Measurements from ENCODE around the gene CACNA1F. TPM values are rescaled to one million over a fixed set of nuclear protein-coding genes. Genes with fewer than 3 reads are reported as not detected.

CACNA1F gene
- total RNA-seq, 4 donors from 2014 or later, result 0.10 to 0.21 (median 0.13) TPM; not detected in 1

- H3K4me1 ChIP-seq, result no peaks in the 10 kb centered on the region
- peaks cover 0 to 4% of the 10 kb centered on the region in 2 donors for H3K36me3 ChIP-seq
- no peaks in the 10 kb centered on the region for H3K9me3 ChIP-seq
- H3K27me3 ChIP-seq, result no peaks in the 10 kb centered on the region
- TF ChIP-seq CTCF (IDR thresholded peaks at IDR 0.05) (no peak), POLR2A (IDR thresholded peaks at IDR 0.05) (no peak)
- intact Hi-C loops (cut with DNase I), result no loop called here
- peak overlapping the region; percentile 58 to 74 (median 68) for H3K27ac ChIP-seq
- WGBS, 2 donors, result 40 to 42% methylated on average over 2 to 14 of the region's 15 CpGs
- no peak overlapping the region for H3K4me3 ChIP-seq (replicated peaks in 1 of 3)
- peak; percentile 24 to 25 for DNase-seq
Observed at GRCh38 chrX:49187028-49187394, 46.1 kb downstream of the CACNA1F start.

- peak within 1 kb of the TSS; percentile 58 to 74 (median 68) for H3K27ac ChIP-seq
- 15 to 35% methylated on average over 11 to 22 of the region's 62 CpGs for WGBS, 2 donors
- H3K36me3 ChIP-seq, result peaks cover 0 to 4% of the 10 kb centered on the region in 2 donors
- TF ChIP-seq CTCF (IDR thresholded peaks at IDR 0.05) (peak in 3 of 6 experiments; percentile 23 to 46 (median 23)), POLR2A (IDR thresholded peaks at IDR 0.05) (peak in 1 of 2 donors; percentile 78)
- intact Hi-C loops (cut with DNase I), result no loop called here
- peak within 1 kb of the TSS in 2 of 3 donors; percentile 23 to 36 for H3K4me3 ChIP-seq (replicated peaks in 1 of 3)
- H3K9me3 ChIP-seq, result no peaks in the 10 kb centered on the region
- no peaks in the 10 kb centered on the region for H3K4me1 ChIP-seq
- DNase-seq, result peak; percentile 87
- no peaks in the 10 kb centered on the region for H3K27me3 ChIP-seq
Observed at GRCh38 chrX:49186125-49187027, 46.8 kb downstream of the CACNA1F start, which contains the start of gene PRICKLE3. Gene PRICKLE3, minus strand, starts transcription at chrX:49186373. Its CDS starts 76 bp downstream, at chrX:49186297.

- peak overlapping the region in 2 of 3 donors; percentile 58 to 70 for H3K27ac ChIP-seq
- intact Hi-C loops (cut with DNase I), result no loop called here
- no peaks in the 10 kb centered on the region for H3K27me3 ChIP-seq
- H3K4me3 ChIP-seq (replicated peaks in 1 of 3), result peak overlapping the region in 1 of 3 donors; percentile 36
- H3K9me3 ChIP-seq, result no peaks in the 10 kb centered on the region
- DNase-seq, result peak; percentile 90 to 91
- 14 to 22% methylated on average over 8 to 13 of the region's 46 CpGs for WGBS, 2 donors
- peaks cover 0 to 4% of the 10 kb centered on the region in 2 donors for H3K36me3 ChIP-seq
- TF ChIP-seq POLR2A (IDR thresholded peaks at IDR 0.05) (peak; percentile 37 to 69), CTCF (IDR thresholded peaks at IDR 0.05) (no peak)
- H3K4me1 ChIP-seq, result no peaks in the 10 kb centered on the region
Observed at GRCh38 chrX:49184294-49185281, 48.6 kb downstream of the CACNA1F start.

- Histone ChIP-seq H3K9me3 (no peaks in the 10 kb centered on the region), H3K4me3 (replicated peaks in 1 of 3) (no peak overlapping the region), H3K36me3 (peaks cover 0 to 4% of the 10 kb centered on the region in 2 donors), H3K27ac (no peak overlapping the region), H3K27me3 (no peaks in the 10 kb centered on the region), H3K4me1 (no peaks in the 10 kb centered on the region)
- TF ChIP-seq CTCF (IDR thresholded peaks at IDR 0.05) (no peak), POLR2A (IDR thresholded peaks at IDR 0.05) (no peak)
- WGBS, 2 donors, result 64% methylated on average over 2 of the region's 18 CpGs; no CpG with 5 or more reads in 1 of the 2 donors
- DNase-seq, result peak in 1 of 2 donors; percentile 5
- intact Hi-C loops (cut with DNase I), result no loop called here
Observed at GRCh38 chrX:49183701-49184281, 49.3 kb downstream of the CACNA1F start.

Measured in thyroid gland (tissue), 4 donors.